Tibial nerve (tissue), 4 donors: Measurements from ENCODE around the gene FSCN2.

Experiments
- CTCF ChIP-seq, 5 experiments: fragments of 200-600 bp in 3 of 5; fragments of 450-650 bp in 2 of 5; sonication (generic) in 3 of 5; IDR thresholded peaks; one replicate each; pipeline ENCODE4 v1.5.1; 2016 to 2019; ENCODE audit warnings: antibody characterized with exemption in 5 of 5, mild to moderate bottlenecking in 3 of 5, moderate library complexity in 2 of 5
- EP300 ChIP-seq, 2 donors: sonication (generic); formaldehyde crosslinking; IDR thresholded peaks; one replicate each; pipeline ENCODE4 v1.6.1; 2017; ENCODE audit warnings: antibody characterized with exemption in 2 of 2, mild to moderate bottlenecking in 1 of 2
- POLR2A ChIP-seq, 2 donors: fragments of 450-650 bp; IDR thresholded peaks; one replicate each; pipeline ENCODE4 v1.6.1; 2017; ENCODE audit warnings: antibody characterized with exemption in 2 of 2, mild to moderate bottlenecking in 2 of 2, moderate library complexity in 2 of 2

- TF ChIP-seq POLR2A (IDR thresholded peaks at IDR 0.05) (no peak), EP300 (IDR thresholded peaks at IDR 0.05) (no peak), CTCF (IDR thresholded peaks at IDR 0.05) (no peak)
Measured at GRCh38 chr17:81499601-81499970, 28.6 kb upstream of the FSCN2 start.
